Upper lobe of left lung (tissue), 4 donors: ENCODE data around the gene PTPRA.

Experiments
- POLR2A ChIP-seq, 4 donors: fragments of 450-650 bp; IDR thresholded peaks; one replicate each; pipeline ENCODE4 v1.5.1; 2016 to 2017; ENCODE audit warnings: antibody characterized with exemption in 4 of 4, mild to moderate bottlenecking in 2 of 4
- POLR2AphosphoS5 ChIP-seq, 2 donors: sonication (generic); formaldehyde crosslinking; IDR thresholded peaks; one replicate each; pipeline ENCODE4 v1.5.1; 2017; ENCODE audit warnings: antibody characterized with exemption in 2 of 2
- TF ChIP-seq, protein P1 (sequence below), 6 experiments: fragments of 450-650 bp in 4 of 6; fragments of 200-600 bp in 2 of 6; sonication (generic) in 2 of 6; IDR thresholded peaks; one replicate each; pipeline ENCODE4 v1.5.1; 2016 to 2019; ENCODE audit warnings: antibody characterized with exemption in 6 of 6

DNA sequence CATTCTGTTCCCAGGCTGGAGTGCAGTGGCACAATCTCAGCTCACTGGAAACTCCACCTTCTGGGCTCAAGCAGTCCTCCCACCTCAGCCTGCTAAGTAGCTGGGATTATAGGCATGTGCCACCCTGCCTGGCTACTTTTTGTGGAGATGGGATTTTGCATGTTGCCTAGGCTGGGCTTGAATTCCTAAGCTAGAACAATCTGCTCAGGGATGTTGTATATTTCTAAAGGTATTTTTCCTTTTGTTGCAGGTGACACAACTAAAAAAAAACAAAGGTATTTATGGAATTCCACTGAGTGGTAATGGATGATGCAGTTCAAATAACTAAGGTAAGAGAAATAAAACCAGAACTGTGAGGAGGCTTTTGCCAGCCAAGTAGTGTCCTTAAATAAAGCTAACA, 49.7 kb downstream of the PTPRA start:
- no peak for TF ChIP-seq POLR2A (IDR thresholded peaks at IDR 0.05)
- TF ChIP-seq, protein P1, sequence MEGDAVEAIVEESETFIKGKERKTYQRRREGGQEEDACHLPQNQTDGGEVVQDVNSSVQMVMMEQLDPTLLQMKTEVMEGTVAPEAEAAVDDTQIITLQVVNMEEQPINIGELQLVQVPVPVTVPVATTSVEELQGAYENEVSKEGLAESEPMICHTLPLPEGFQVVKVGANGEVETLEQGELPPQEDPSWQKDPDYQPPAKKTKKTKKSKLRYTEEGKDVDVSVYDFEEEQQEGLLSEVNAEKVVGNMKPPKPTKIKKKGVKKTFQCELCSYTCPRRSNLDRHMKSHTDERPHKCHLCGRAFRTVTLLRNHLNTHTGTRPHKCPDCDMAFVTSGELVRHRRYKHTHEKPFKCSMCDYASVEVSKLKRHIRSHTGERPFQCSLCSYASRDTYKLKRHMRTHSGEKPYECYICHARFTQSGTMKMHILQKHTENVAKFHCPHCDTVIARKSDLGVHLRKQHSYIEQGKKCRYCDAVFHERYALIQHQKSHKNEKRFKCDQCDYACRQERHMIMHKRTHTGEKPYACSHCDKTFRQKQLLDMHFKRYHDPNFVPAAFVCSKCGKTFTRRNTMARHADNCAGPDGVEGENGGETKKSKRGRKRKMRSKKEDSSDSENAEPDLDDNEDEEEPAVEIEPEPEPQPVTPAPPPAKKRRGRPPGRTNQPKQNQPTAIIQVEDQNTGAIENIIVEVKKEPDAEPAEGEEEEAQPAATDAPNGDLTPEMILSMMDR (IDR thresholded peaks at IDR 0.05): no peak
- TF ChIP-seq POLR2AphosphoS5 (IDR thresholded peaks at IDR 0.05): no peak
